Heart left ventricle (tissue), 13 donors: ENCODE data around the gene CDH3.

Experiments used
- POLR2A ChIP-seq, 2 donors: fragments of 450-650 bp; IDR thresholded peaks; one replicate each; pipeline ENCODE4 v1.6.1; 2017; ENCODE audit warnings: antibody characterized with exemption in 2 of 2, mild to moderate bottlenecking in 2 of 2, moderate library complexity in 2 of 2
- TF ChIP-seq, protein P1 (sequence below), 12 donors: fragments of 200-600 bp; sonication (generic) in 4 of 12; IDR thresholded peaks; one replicate each; pipeline versions ENCODE4 v1.5.0 to v1.8.0; 2018 to 2022; ENCODE audit warnings: antibody characterized with exemption in 12 of 12, mild to moderate bottlenecking in 5 of 12
- donor health status: ischemic (EF 13 %, LVEDD 7.1; RV severe dilation, severe dysfunction).
- donor health status: DM: no; HTN: yes; CAD: no.
- donor health status: DM: no; HTN: no; CAD: no.
- donor health status: ischemic (EF 25% LVEDD 6.9; RV normal size, moderate dysfunction).
- donor health status: ischemic (EF 25% LVEDD 5.7; RV mildly dilated, moderate dysfunction).
- donor health status: ischemic (EF 35%, LVEDD 5.7; RV mildly dilated, moderate dysfunction).
- donor health status: nonischemic (EF 11% LVEDD 7.7; RV severe dilation, severe dysfunction).
- donor health status: DM: yes; HTN: yes; CAD: no.
- donor health status: PGD.
- donor health status: ischemic (EF 29% LVEDD 5.4; RV normal size, mild dysfunction).
- donor health status: nonischemic (EF 23%, LVEDD 6.1; RV moderate dilation, normal function).

DNA sequence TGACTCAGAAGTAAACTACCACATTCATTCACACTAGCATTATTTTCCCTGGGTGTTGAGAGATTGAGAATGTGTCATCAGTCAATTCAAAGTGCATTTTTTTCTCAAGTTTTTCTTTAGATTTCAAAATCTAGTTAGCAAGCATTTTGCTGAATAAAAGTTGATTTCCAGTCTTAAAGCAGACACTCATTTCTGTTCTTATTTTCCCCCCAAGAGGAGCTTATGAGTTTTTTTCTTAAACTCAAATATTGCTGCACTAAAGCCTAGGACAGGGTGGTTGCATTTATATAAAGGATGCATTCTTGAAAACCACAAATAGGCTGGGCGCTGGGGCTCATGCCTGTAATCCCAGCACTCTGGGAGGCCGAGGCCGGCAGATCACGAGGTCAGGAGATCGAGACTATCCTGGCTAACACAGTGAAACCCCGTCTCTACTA is 15.3 kb downstream of the CDH3 start:
- TF ChIP-seq, protein P1, sequence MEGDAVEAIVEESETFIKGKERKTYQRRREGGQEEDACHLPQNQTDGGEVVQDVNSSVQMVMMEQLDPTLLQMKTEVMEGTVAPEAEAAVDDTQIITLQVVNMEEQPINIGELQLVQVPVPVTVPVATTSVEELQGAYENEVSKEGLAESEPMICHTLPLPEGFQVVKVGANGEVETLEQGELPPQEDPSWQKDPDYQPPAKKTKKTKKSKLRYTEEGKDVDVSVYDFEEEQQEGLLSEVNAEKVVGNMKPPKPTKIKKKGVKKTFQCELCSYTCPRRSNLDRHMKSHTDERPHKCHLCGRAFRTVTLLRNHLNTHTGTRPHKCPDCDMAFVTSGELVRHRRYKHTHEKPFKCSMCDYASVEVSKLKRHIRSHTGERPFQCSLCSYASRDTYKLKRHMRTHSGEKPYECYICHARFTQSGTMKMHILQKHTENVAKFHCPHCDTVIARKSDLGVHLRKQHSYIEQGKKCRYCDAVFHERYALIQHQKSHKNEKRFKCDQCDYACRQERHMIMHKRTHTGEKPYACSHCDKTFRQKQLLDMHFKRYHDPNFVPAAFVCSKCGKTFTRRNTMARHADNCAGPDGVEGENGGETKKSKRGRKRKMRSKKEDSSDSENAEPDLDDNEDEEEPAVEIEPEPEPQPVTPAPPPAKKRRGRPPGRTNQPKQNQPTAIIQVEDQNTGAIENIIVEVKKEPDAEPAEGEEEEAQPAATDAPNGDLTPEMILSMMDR (IDR thresholded peaks at IDR 0.05): no peak
- TF ChIP-seq POLR2A (IDR thresholded peaks at IDR 0.05): no peak
